HEK293 (cell line): ENCODE data around the gene AQP6.

ENCODE experiments used
- CTCF ChIA-PET: fragments of 350-600 bp; formaldehyde crosslinking; extraction: SDS; loops from one replicate; lab custom pipeline; 2021; ENCODE audit warnings: antibody characterized with exemption; lab: Yijun Ruan, JAX
- POLR2A ChIA-PET: fragments of 300-600 bp; formaldehyde crosslinking; extraction: SDS; loops from one replicate; lab custom pipeline; 2020; ENCODE audit warnings: antibody characterized with exemption, inconsistent platforms; lab: Yijun Ruan, JAX
- H3K27ac ChIP-seq: fragments of 200-500 bp; sonication (Bioruptor generic); 2 replicates; pipeline ENCODE4 v1.5.1; 2014; ENCODE audit warnings: low read depth, low read length, control low read depth, inconsistent platforms; ENCODE audit errors: extremely low read depth
- H3K36me3 ChIP-seq, 2 experiments: fragments of 200-500 bp in 1 of 2; sonication (Bioruptor generic) in 1 of 2; 1 replicate in 1 of 2; 2 replicates in 1 of 2; pipeline ENCODE4 v1.5.1; 2014 to 2017; ENCODE audit warnings: inconsistent platforms in 2 of 2, low read length in 2 of 2; ENCODE audit not compliant: control insufficient read depth in 2 of 2, insufficient read depth in 1 of 2
- H3K4me1 ChIP-seq: fragments of 200-500 bp; sonication (Bioruptor generic); 2 replicates; pipeline ENCODE4 v1.5.1; 2014; ENCODE audit warnings: mild to moderate bottlenecking, low read length, inconsistent platforms; ENCODE audit not compliant: control insufficient read depth, insufficient read depth
- H3K4me3 ChIP-seq: 2 replicates; pipeline ENCODE4 v1.5.1; 2011; ENCODE audit warnings: low read depth, mild to moderate bottlenecking, control low read depth, low read length, moderate library complexity
- H3K9me3 ChIP-seq: fragments of 200-500 bp; sonication (Bioruptor generic); 2 replicates; pipeline ENCODE4 v1.5.1; 2014; ENCODE audit warnings: low read depth, low read length, inconsistent platforms; ENCODE audit not compliant: control insufficient read depth, insufficient read depth
- EGR2 ChIP-seq: fragments of 450-650 bp; formaldehyde crosslinking; IDR thresholded peaks from 2 replicates; pipeline ENCODE4 v1.5.1; 2016; ENCODE audit warnings: low read depth, missing biosample characterization, missing genetic modification characterization
- GLI2 ChIP-seq: fragments of 450-650 bp; formaldehyde crosslinking; IDR thresholded peaks from 2 replicates; pipeline ENCODE4; 2017; ENCODE audit warnings: missing biosample characterization, missing genetic modification characterization, low read depth, borderline replicate concordance
- KLF10 ChIP-seq: fragments of 450-650 bp; IDR thresholded peaks from 2 replicates; pipeline ENCODE4 v1.5.1; 2018; ENCODE audit warnings: missing biosample characterization, mild to moderate bottlenecking, missing genetic modification characterization
- KLF16 ChIP-seq: fragments of 450-650 bp; formaldehyde crosslinking; IDR thresholded peaks from 2 replicates; pipeline ENCODE4 v1.5.1; 2017; ENCODE audit warnings: missing biosample characterization, missing genetic modification characterization
- MEIS1 ChIP-seq: sonication (generic); formaldehyde crosslinking; IDR thresholded peaks from 2 replicates; pipeline ENCODE4 v1.8.1; 2022; ENCODE audit warnings: missing genetic modification reagents, mild to moderate bottlenecking, borderline replicate concordance
- YY2 ChIP-seq: fragments of 450-650 bp; formaldehyde crosslinking; IDR thresholded peaks from 2 replicates; pipeline ENCODE4 v1.5.1; 2016; ENCODE audit warnings: missing biosample characterization, missing genetic modification characterization
- ZBTB11 ChIP-seq: fragments of 450-650 bp; formaldehyde crosslinking; conservative IDR thresholded peaks from 2 replicates; pipeline ENCODE4 v1.5.1; 2016; ENCODE audit warnings: low read depth, missing biosample characterization, missing genetic modification characterization
- ZBTB17 ChIP-seq: fragments of 450-650 bp; formaldehyde crosslinking; IDR thresholded peaks from 2 replicates; pipeline ENCODE4 v1.5.1; 2016; ENCODE audit warnings: missing biosample characterization, missing genetic modification characterization
- ZFHX2 ChIP-seq: fragments of 450-650 bp; formaldehyde crosslinking; conservative IDR thresholded peaks from 2 replicates; pipeline ENCODE4 v1.5.1; 2016; ENCODE audit warnings: missing biosample characterization, missing genetic modification characterization
- ZNF112 ChIP-seq: fragments of 450-650 bp; formaldehyde crosslinking; IDR thresholded peaks from 2 replicates; pipeline ENCODE4 v1.5.0; 2017; ENCODE audit warnings: missing biosample characterization, missing genetic modification characterization
- ZNF211 ChIP-seq: fragments of 450-650 bp; formaldehyde crosslinking; IDR thresholded peaks from 2 replicates; pipeline ENCODE4 v1.5.1; 2016; ENCODE audit warnings: low read depth, missing biosample characterization, missing genetic modification characterization
- ZNF335 ChIP-seq: fragments of 450-650 bp; formaldehyde crosslinking; conservative IDR thresholded peaks from 2 replicates; pipeline ENCODE4 v1.5.1; 2016; ENCODE audit warnings: missing biosample characterization, missing genetic modification characterization
- ZNF37A ChIP-seq: fragments of 450-650 bp; IDR thresholded peaks from 2 replicates; pipeline ENCODE4 v1.5.1; 2018; ENCODE audit warnings: missing biosample characterization, missing genetic modification characterization
- ZNF473 ChIP-seq: fragments of 450-650 bp; formaldehyde crosslinking; IDR thresholded peaks from 2 replicates; pipeline ENCODE4 v1.5.1; 2017; ENCODE audit warnings: missing biosample characterization, missing genetic modification characterization
- ZNF514 ChIP-seq: fragments of 450-650 bp; formaldehyde crosslinking; IDR thresholded peaks from 2 replicates; pipeline ENCODE4 v1.5.1; 2016; ENCODE audit warnings: missing biosample characterization, missing genetic modification characterization
- ZNF529 ChIP-seq: fragments of 450-650 bp; formaldehyde crosslinking; IDR thresholded peaks from 2 replicates; pipeline ENCODE4 v1.5.1; 2017; ENCODE audit warnings: missing genetic modification characterization, missing biosample characterization; ENCODE audit not compliant: insufficient replicate concordance
- ZNF544 ChIP-seq: fragments of 450-650 bp; formaldehyde crosslinking; IDR thresholded peaks from 2 replicates; pipeline ENCODE4 v1.5.0; 2017; ENCODE audit warnings: missing biosample characterization, missing genetic modification characterization
- ZNF558 ChIP-seq: fragments of 450-650 bp; formaldehyde crosslinking; IDR thresholded peaks from 2 replicates; pipeline ENCODE4 v1.5.1; 2016; ENCODE audit warnings: missing biosample characterization, missing genetic modification characterization
- ZNF561 ChIP-seq: fragments of 450-650 bp; IDR thresholded peaks from 2 replicates; pipeline ENCODE4 v1.5.1; 2018; ENCODE audit warnings: missing biosample characterization, missing genetic modification characterization, borderline replicate concordance
- ZNF621 ChIP-seq: fragments of 450-650 bp; formaldehyde crosslinking; IDR thresholded peaks from 2 replicates; pipeline ENCODE4 v1.5.1; 2017; ENCODE audit warnings: missing biosample characterization, missing genetic modification characterization
- ZNF664 ChIP-seq: fragments of 450-650 bp; formaldehyde crosslinking; IDR thresholded peaks from 2 replicates; pipeline ENCODE4 v1.5.1; 2016; ENCODE audit warnings: missing biosample characterization, missing genetic modification characterization
- ZNF707 ChIP-seq: fragments of 450-650 bp; formaldehyde crosslinking; IDR thresholded peaks from 2 replicates; pipeline ENCODE4 v1.5.1; 2016; ENCODE audit warnings: missing biosample characterization, missing genetic modification characterization

Gene AQP6

GRCh38 chr12:49956663-49957569 lies 15.8 kb upstream of the AQP6 start:
- Histone ChIP-seq H3K9me3 (no peaks in the 10 kb centered on the region), H3K4me3 (no peak overlapping the region), H3K36me3 (no peaks in the 10 kb centered on the region), H3K4me1 (0 out of 2 replicates have a peak, but pooled peaks cover 5% of the 10 kb centered on the region), H3K27ac (no peak overlapping the region)
- ChIA-PET CTCF (interaction anchor here (0.9 to 2.8 kb wide), 5 partner anchors 10 to 184 kb away, joined by 3 to 17 read pairs (median 6); no protein-coding TSS in a partner anchor), POLR2A (interaction anchor here (1.1 kb wide), 1 partner anchor 12 kb away, joined by 3 read pairs; no protein-coding TSS in a partner anchor)
- TF ChIP-seq ZFHX2 (tag by site-specific recombination) (peak; percentile 44; the same call in 1 of the 2 replicates), EGR2 (tag by site-specific recombination) (peak; percentile 84), ZNF558 (tag by site-specific recombination) (no peak)

- ChIA-PET POLR2A (no interaction called here), CTCF (interaction anchor here (0.9 to 2.8 kb wide), 5 partner anchors 9 to 183 kb away, joined by 3 to 17 read pairs (median 5); no protein-coding TSS in a partner anchor)
- Histone ChIP-seq H3K36me3 (no peaks in the 10 kb centered on the region), H3K9me3 (no peaks in the 10 kb centered on the region), H3K27ac (no peak overlapping the region), H3K4me3 (no peak overlapping the region), H3K4me1 (0 out of 2 replicates have a peak, but pooled peaks cover 5% of the 10 kb centered on the region)
- no peak for TF ChIP-seq YY2 (tag by site-specific recombination)
- no peak for TF ChIP-seq ZNF529 (tag by site-specific recombination)
- TF ChIP-seq ZNF335 (tag by site-specific recombination), result no peak
- TF ChIP-seq KLF10 (tag by site-specific recombination), result no peak
- TF ChIP-seq ZNF707 (tag by site-specific recombination), result no peak
- no peak for TF ChIP-seq ZBTB17 (tag by site-specific recombination)
- no peak for TF ChIP-seq ZNF621
- TF ChIP-seq ZNF664 (tag by site-specific recombination), result no peak
- no peak for TF ChIP-seq ZNF37A
- TF ChIP-seq MEIS1 (CRISPR knock-in tag), result no peak
- no peak for TF ChIP-seq ZNF473
- no peak for TF ChIP-seq KLF16 (tag by site-specific recombination)
- TF ChIP-seq GLI2 (tag by site-specific recombination), result no peak
- TF ChIP-seq ZNF544, result no peak
- no peak for TF ChIP-seq ZNF514 (tag by site-specific recombination)
- no peak for TF ChIP-seq EGR2 (tag by site-specific recombination)
- no peak for TF ChIP-seq ZBTB11 (tag by site-specific recombination)
- TF ChIP-seq ZNF561 (tag by site-specific recombination), result no peak
- TF ChIP-seq ZNF112 (tag by site-specific recombination), result no peak
- TF ChIP-seq ZNF211 (tag by site-specific recombination), result no peak
Measured at GRCh38 chr12:49957570-49957967, 15.2 kb upstream of the AQP6 start.
